AG09319 (cell line): ENCODE measurements around the gene GBP3.
"Not testable (repeated sequence)": the region's sequence is repeated elsewhere in the genome, so short reads cannot be mapped to it uniquely, and the experiment has no call there.

Experiments used
- DNase-seq: peaks from one replicate; pipeline ENCODE4 v3.0.0-alpha.2; 2010; ENCODE audit warnings: low read depth; ENCODE audit errors: extremely low read depth
- TF ChIP-seq, protein P1 (sequence below): IDR thresholded peaks from 2 replicates; pipeline ENCODE4 v1.5.1; 2011; ENCODE audit warnings: low read depth, mild to moderate bottlenecking, inconsistent platforms, low read length, moderate library complexity

The GBP3 gene

DNA sequence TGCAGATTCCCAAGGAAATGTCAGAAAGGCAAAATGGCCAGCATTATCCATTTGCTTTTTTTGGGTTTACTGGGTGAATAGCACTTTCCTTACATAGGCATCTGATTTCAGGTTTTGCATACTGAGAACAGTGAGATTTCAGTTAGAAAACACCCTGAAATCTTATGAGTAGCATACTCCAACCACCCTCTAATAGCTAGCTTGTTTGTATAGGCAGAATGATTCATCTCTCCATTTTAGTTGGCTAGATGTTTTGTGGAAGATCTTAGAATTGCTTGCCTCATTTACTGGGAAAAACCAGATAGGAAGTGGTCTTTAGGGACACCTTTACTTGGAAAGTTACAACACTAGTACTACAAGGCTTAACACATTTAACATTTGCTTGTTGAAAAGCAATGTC is 40.6 kb downstream of the GBP3 start:
- no peak for DNase-seq
- TF ChIP-seq, protein P1, sequence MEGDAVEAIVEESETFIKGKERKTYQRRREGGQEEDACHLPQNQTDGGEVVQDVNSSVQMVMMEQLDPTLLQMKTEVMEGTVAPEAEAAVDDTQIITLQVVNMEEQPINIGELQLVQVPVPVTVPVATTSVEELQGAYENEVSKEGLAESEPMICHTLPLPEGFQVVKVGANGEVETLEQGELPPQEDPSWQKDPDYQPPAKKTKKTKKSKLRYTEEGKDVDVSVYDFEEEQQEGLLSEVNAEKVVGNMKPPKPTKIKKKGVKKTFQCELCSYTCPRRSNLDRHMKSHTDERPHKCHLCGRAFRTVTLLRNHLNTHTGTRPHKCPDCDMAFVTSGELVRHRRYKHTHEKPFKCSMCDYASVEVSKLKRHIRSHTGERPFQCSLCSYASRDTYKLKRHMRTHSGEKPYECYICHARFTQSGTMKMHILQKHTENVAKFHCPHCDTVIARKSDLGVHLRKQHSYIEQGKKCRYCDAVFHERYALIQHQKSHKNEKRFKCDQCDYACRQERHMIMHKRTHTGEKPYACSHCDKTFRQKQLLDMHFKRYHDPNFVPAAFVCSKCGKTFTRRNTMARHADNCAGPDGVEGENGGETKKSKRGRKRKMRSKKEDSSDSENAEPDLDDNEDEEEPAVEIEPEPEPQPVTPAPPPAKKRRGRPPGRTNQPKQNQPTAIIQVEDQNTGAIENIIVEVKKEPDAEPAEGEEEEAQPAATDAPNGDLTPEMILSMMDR: no peak

DNA sequence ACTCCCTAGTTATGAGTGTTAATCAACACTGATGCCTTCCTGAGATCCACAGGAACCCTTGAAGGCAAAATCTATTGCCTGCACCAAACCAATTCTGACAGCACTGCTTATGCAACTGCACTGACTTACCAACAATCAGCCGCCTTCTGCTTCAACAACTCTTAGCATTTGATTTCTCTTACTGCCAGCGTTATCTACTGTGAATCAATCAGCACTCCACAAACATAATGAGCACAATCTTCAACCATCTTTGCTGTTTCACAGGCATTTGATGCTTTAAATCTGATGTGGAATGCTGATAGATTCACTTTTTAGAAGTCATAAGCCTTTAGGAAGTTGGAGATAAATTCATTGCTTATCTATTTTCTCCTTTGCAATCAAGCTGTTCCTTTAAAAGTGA is 41.2 kb downstream of the GBP3 start:
- DNase-seq: not testable (repeated sequence)

DNA sequence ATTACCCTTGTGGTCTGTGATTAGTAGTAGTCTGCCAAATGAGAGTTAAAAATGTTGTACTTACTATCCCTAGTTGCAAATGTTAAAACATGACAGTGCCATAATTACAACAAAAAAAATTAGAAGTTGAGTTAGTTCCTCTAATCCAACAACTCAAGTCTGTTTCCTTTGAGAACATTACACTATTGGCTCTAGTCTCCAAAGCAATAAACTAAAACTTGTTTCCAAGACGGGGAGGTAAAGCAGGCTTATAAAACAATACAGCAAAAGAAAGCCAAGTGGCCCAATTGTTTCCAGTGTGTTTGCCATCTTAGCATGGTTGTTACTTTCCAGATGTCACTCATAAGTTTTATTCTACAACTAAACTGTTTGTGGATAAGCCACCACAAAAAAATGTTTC is 41.8 kb downstream of the GBP3 start:
- TF ChIP-seq, protein P1: no peak
- DNase-seq: no peak

DNA sequence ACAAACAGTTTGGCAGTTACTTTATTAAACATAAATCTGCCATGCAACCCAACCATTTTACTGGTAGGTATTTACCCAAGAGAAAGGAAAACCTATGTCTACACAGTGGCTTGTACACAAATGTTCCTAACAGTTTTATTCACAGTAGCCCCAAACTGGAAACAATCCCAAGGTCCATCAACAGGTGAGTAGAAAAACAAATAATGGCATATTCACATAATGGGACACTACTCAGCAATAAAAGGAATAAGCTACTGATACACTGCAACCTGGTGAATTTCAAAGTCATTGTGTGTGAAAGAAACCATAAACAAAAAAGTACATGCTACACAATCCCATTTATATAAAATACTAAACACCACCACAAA is 42.9 kb downstream of the GBP3 start:
- TF ChIP-seq, protein P1: no peak
- DNase-seq: no peak

DNA sequence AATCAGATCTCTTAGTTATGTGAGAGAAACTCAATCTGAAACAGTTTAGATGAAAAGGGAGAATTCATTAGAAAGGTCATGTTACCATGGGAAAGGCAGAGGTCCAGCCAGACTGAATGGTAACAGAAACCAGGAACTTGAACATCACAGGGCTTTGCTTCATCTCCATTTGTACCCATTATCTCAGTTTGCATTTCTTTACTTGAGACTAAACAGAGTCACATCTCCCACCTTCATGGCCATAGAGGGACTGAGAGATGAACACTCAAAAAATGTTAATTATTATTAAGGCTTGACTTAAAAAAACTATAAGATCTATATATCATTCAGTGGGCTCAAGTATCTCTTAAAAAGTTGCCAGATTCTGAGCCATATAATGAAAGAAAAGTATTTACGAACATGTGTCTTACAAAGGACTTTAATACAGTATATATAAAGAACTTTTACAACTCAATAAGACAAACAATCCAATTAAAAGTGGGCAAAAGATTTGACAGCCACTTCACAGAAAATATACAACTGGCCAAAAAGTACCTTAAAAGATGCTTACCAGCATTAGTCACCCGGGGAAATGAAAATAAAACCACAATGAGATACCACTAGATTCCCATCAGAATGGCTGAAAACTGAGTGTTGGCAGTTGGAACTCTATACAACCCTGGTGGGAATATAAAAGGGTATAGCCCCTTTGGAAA is 43.5 kb downstream of the GBP3 start:
- TF ChIP-seq, protein P1: no peak

DNA sequence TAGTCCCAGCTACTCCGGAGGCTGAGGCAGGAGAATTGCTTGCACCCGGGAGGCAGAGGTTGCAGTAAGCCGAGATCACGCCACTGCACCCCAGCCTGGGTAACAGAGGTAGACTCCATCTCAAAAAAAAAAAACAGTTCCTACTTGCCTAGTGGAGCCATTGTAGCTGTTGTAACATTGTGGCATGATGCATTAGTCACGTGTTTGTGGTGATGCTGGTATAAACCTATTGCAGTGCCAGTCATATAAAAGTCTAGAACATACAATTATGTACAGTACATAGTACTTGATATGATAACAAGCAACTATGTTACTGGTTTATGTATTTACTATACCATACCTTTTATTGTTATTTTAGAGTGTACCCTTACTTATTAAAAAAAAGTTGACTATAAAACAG is 46.4 kb downstream of the GBP3 start:
- no peak for DNase-seq
- TF ChIP-seq, protein P1: no peak

More for the DNA sequence above, 43.5 kb downstream of the GBP3 start:
- no peak for DNase-seq

DNA sequence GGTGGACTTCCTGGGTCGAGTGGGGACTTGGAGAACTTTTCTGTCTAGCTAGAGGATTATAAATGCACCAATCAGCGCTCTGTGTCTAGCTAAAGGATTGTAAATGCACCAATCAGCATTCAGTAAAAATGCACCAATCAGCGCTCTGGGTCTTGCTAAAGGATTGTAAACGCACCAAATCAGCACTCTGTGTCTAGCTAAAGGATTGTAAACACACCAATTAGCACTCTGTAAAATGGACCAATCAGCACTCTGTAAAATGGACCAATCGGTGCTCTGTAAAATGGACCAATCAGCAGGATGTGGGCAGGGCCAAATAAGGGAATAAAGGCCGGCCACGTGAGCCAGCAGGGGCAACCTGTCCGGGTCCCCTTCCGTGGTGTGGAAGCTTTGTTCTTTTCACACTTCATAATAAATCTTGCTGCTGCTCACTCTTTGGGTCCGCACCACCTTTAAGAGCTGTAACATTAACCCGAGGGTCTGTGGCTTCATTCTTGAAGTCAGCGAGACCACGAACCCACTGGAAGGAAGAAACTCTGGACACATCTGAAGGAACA is 48.0 kb downstream of the GBP3 start:
- not testable (repeated sequence) for DNase-seq

DNA sequence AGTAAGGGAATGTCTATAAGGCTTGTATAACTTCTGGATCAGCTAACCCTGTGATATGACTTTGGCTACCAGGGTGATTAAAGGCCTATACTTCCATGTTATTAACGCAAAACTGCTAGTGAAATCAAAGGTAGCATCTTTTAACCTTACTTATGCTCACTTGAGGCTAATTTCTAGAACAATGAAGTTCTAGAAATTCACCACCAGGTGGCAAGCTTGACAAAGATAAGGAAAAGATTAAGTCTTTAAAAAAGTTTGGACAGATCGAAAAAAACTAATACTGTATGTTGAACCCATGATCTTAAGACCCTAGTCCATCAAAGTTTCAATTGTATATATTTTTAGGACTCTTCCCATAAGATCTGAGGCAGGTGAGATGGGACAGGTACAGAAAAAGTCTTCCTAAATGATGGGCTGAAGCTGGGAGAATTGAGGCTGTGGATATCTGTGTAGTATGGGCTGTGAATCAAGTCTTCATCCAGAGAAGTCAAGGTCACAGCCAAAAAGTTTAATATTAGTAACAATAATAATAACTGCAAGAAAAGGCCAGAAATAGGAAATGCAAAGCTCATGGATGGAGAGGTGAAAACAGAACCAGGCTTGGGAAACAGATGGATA is 49.0 kb downstream of the GBP3 start:
- TF ChIP-seq, protein P1: peak; percentile 44
- DNase-seq: no peak
